Activated T-helper 17 cell treated with anti-CD3 and anti-CD28 coated beads, Interleukin-2, amount 50 U/mL, for 72 hours (primary cell): Measurements from ENCODE around the gene PSAP. TPM values are rescaled to one million over a fixed set of nuclear protein-coding genes. Genes with fewer than 3 reads are reported as not detected.

Experiments used
- ATAC-seq: fragments of 150-1000 bp; cut with Tn5 transposase; replicated peaks from 2 replicates; pipeline ENCODE4 v1.10.0; 2021; ENCODE audit warnings: mild to moderate bottlenecking, moderate library complexity
- H3K27ac Mint-ChIP-seq: one replicate; pipeline ENCODE4 v1.8.0; 2022; ENCODE audit warnings: mixed read lengths
- H3K27me3 Mint-ChIP-seq: one replicate; pipeline ENCODE4 v1.8.0; 2022; ENCODE audit warnings: mixed read lengths
- H3K36me3 Mint-ChIP-seq: one replicate; pipeline ENCODE4 v1.8.0; 2022; ENCODE audit warnings: low read depth, mild to moderate bottlenecking, mixed read lengths
- H3K4me1 Mint-ChIP-seq: one replicate; pipeline ENCODE4 v1.8.0; 2022; ENCODE audit warnings: mixed read lengths
- H3K4me3 Mint-ChIP-seq: one replicate; pipeline ENCODE4 v1.8.0; 2022; ENCODE audit warnings: mild to moderate bottlenecking, mixed read lengths
- H3K9me3 Mint-ChIP-seq: one replicate; pipeline ENCODE4 v1.8.0; 2022; ENCODE audit warnings: mixed read lengths
- total RNA-seq, 2 donors: library from RNA; stranded (reverse); gene quantifications; one replicate each; pipeline ENCODE4 v1.2.3, GENCODE V29; 2022

PSAP gene
- total RNA-seq, 2 donors from 2014 or later: 121 to 153 TPM

GRCh38 chr10:71774916-71775702 is 75.9 kb downstream of the PSAP start:
- peaks cover 43% of the 10 kb centered on the region for H3K36me3 Mint-ChIP-seq
- no peaks in the 10 kb centered on the region for H3K9me3 Mint-ChIP-seq
- ATAC-seq: no peak
- H3K27me3 Mint-ChIP-seq: no peaks in the 10 kb centered on the region
- peak overlapping the region; percentile 94 for H3K27ac Mint-ChIP-seq
- peak overlapping the region; percentile 91 for H3K4me3 Mint-ChIP-seq
- H3K4me1 Mint-ChIP-seq: peaks cover 27% of the 10 kb centered on the region

GRCh38 chr10:71773221-71773971 is 77.7 kb downstream of the PSAP start, which contains the start of gene VSIR:
Gene VSIR (minus strand): TSS chr10:71773520. CDS start chr10:71773439, 81 bp downstream.
- Mint-ChIP-seq H3K4me3 (peak within 1 kb of the TSS; percentile 91), H3K27me3 (no peaks in the 10 kb centered on the region), H3K4me1 (peaks cover 34% of the 10 kb centered on the region), H3K27ac (peak within 1 kb of the TSS; percentile 94), H3K9me3 (no peaks in the 10 kb centered on the region), H3K36me3 (peaks cover 57% of the 10 kb centered on the region)
- ATAC-seq: peak; percentile 58

- Mint-ChIP-seq H3K36me3 (peaks cover 63% of the 10 kb centered on the region), H3K4me1 (peaks cover 38% of the 10 kb centered on the region), H3K4me3 (peak overlapping the region; percentile 91)
Measured at GRCh38 chr10:71772832-71773220, 78.2 kb downstream of the PSAP start.

GRCh38 chr10:71771821-71772617 is 79.0 kb downstream of the PSAP start:
- ATAC-seq: peak; percentile 4
- no peaks in the 10 kb centered on the region for H3K27me3 Mint-ChIP-seq
- peaks cover 45% of the 10 kb centered on the region for H3K4me1 Mint-ChIP-seq
- peaks cover 71% of the 10 kb centered on the region for H3K36me3 Mint-ChIP-seq
- peak overlapping the region; percentile 91 for H3K4me3 Mint-ChIP-seq
- peak overlapping the region; percentile 94 for H3K27ac Mint-ChIP-seq
- H3K9me3 Mint-ChIP-seq: no peaks in the 10 kb centered on the region

More at GRCh38 chr10:71772832-71773220, 78.2 kb downstream of the PSAP start:
- Mint-ChIP-seq H3K27ac (peak overlapping the region; percentile 94), H3K27me3 (no peaks in the 10 kb centered on the region), H3K9me3 (no peaks in the 10 kb centered on the region)
- ATAC-seq: no peak

GRCh38 chr10:71771204-71771603 is 79.8 kb downstream of the PSAP start:
- Mint-ChIP-seq H3K4me1 (peaks cover 47% of the 10 kb centered on the region), H3K9me3 (no peaks in the 10 kb centered on the region), H3K36me3 (peaks cover 79% of the 10 kb centered on the region), H3K4me3 (peak overlapping the region; percentile 91), H3K27me3 (no peaks in the 10 kb centered on the region), H3K27ac (peak overlapping the region; percentile 94)
- ATAC-seq: no peak

- peaks cover 45% of the 10 kb centered on the region for H3K4me1 Mint-ChIP-seq
- peak overlapping the region; percentile 91 for H3K4me3 Mint-ChIP-seq
- peaks cover 83% of the 10 kb centered on the region for H3K36me3 Mint-ChIP-seq
- H3K9me3 Mint-ChIP-seq: no peaks in the 10 kb centered on the region
- H3K27me3 Mint-ChIP-seq: no peaks in the 10 kb centered on the region
- ATAC-seq: no peak
- H3K27ac Mint-ChIP-seq: peak overlapping the region; percentile 94
Measured at GRCh38 chr10:71770789-71771188, 80.3 kb downstream of the PSAP start.

- no peaks in the 10 kb centered on the region for H3K9me3 Mint-ChIP-seq
- no peaks in the 10 kb centered on the region for H3K27me3 Mint-ChIP-seq
- no peak for ATAC-seq
- H3K4me1 Mint-ChIP-seq: peaks cover 49% of the 10 kb centered on the region
- peak overlapping the region; percentile 94 for H3K27ac Mint-ChIP-seq
- H3K36me3 Mint-ChIP-seq: peaks cover 89% of the 10 kb centered on the region
- peak overlapping the region; percentile 91 for H3K4me3 Mint-ChIP-seq
Measured at GRCh38 chr10:71770255-71770654, 80.8 kb downstream of the PSAP start.

- H3K9me3 Mint-ChIP-seq: no peaks in the 10 kb centered on the region
- H3K4me1 Mint-ChIP-seq: peaks cover 48% of the 10 kb centered on the region
- no peaks in the 10 kb centered on the region for H3K27me3 Mint-ChIP-seq
- H3K36me3 Mint-ChIP-seq: peaks cover 96% of the 10 kb centered on the region
- peak overlapping the region; percentile 94 for H3K27ac Mint-ChIP-seq
- peak; percentile 16 for ATAC-seq
- peak overlapping the region; percentile 91 for H3K4me3 Mint-ChIP-seq
Measured at GRCh38 chr10:71769279-71769823, 81.7 kb downstream of the PSAP start.

- peak overlapping the region; percentile 91 for H3K4me3 Mint-ChIP-seq
- peaks cover 97% of the 10 kb centered on the region for H3K36me3 Mint-ChIP-seq
- no peaks in the 10 kb centered on the region for H3K9me3 Mint-ChIP-seq
Measured at GRCh38 chr10:71767420-71768035, 83.5 kb downstream of the PSAP start.

GRCh38 chr10:71766717-71767419 is 84.2 kb downstream of the PSAP start:
- Mint-ChIP-seq H3K36me3 (peaks cover 97% of the 10 kb centered on the region), H3K4me1 (peaks cover 58% of the 10 kb centered on the region), H3K9me3 (no peaks in the 10 kb centered on the region), H3K27me3 (no peaks in the 10 kb centered on the region), H3K4me3 (peak overlapping the region; percentile 91), H3K27ac (peak overlapping the region; percentile 94)
- peak; percentile 10 for ATAC-seq

More at GRCh38 chr10:71767420-71768035, 83.5 kb downstream of the PSAP start:
- Mint-ChIP-seq H3K27me3 (no peaks in the 10 kb centered on the region), H3K4me1 (peaks cover 52% of the 10 kb centered on the region), H3K27ac (peak overlapping the region; percentile 94)
- ATAC-seq: no peak
